ENCODE data around the gene KPNA6.

DNA sequence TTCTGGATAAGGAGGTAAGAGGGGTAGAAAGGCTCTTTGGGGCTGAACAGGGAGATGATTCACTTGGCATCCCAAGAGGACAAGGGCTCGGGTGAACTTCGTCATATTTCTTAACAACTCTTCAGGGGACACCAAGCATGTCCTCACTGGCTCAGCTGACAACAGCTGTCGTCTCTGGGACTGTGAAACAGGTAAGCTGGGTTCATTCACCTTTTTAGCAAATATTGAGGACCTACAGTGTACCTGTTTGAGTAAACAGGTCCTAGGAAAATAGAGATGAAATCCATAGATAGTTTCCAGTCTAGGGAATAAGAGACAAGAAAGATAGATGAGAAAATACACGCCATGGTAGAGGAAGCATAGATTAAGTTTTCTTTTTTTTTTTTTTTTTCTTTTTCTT is 116.4 kb downstream of the KPNA6 start:
- TF ChIP-seq, protein P1, sequence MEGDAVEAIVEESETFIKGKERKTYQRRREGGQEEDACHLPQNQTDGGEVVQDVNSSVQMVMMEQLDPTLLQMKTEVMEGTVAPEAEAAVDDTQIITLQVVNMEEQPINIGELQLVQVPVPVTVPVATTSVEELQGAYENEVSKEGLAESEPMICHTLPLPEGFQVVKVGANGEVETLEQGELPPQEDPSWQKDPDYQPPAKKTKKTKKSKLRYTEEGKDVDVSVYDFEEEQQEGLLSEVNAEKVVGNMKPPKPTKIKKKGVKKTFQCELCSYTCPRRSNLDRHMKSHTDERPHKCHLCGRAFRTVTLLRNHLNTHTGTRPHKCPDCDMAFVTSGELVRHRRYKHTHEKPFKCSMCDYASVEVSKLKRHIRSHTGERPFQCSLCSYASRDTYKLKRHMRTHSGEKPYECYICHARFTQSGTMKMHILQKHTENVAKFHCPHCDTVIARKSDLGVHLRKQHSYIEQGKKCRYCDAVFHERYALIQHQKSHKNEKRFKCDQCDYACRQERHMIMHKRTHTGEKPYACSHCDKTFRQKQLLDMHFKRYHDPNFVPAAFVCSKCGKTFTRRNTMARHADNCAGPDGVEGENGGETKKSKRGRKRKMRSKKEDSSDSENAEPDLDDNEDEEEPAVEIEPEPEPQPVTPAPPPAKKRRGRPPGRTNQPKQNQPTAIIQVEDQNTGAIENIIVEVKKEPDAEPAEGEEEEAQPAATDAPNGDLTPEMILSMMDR (IDR thresholded peaks at IDR 0.05): no peak
- TF ChIP-seq POLR2A (IDR thresholded peaks at IDR 0.05) (no peak), POLR2AphosphoS5 (IDR thresholded peaks at IDR 0.05) (no peak)

All from breast epithelium (tissue), 3 donors.